ENCODE data around the gene BCKDHA. TPM values are rescaled to one million over a fixed set of nuclear protein-coding genes. Genes with fewer than 3 reads are reported as not detected.
A peak's percentile ranks its signal among the peaks of the same experiment; 100 is the strongest.

The BCKDHA gene
- total RNA-seq, 4 donors from 2014 or later, result 64.3 to 116 (median 70.1) TPM

- 8 to 9% methylated on average over 23 of the region's 23 CpGs for WGBS, 2 donors
- DNase-seq (ENCODE audit: low spot score in 2 of 2), result peak in 1 of 2 donors; percentile 89
- no peak overlapping the region for H3K4me3 ChIP-seq (ENCODE audit: low read depth, poor library complexity, severe bottlenecking)
- intact Hi-C loops (cut with DNase I; ENCODE audit: low total_unique reads), result no loop called here
- TF ChIP-seq POLR2A (IDR thresholded peaks at IDR 0.05) (no peak), CTCF (IDR thresholded peaks at IDR 0.05) (no peak)
Measured at GRCh38 chr19:41427647-41428480, 30.2 kb downstream of the BCKDHA start.

DNA sequence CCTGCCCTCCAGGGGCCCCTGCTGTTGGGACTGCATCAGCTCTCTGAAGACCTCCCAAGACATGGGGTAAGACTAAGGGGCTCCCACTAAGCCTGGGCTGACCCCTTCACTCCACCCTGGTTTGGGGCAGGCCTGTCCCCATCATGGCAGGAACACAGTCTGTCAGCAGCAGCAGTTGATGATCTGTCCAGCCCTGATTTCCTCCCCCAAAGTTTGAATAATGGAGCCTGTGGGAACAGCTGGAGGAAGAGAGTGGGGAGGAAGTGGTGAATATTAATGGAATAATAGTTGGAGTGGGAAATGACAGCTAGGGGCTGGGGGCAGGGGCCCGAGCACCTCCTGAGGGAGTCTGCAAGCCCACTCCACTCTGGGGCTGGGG lies 30.9 kb downstream of the BCKDHA start:
- WGBS, 2 donors, result 54 to 77% methylated on average over 1 of the region's 1 CpG
- intact Hi-C loops (cut with DNase I; ENCODE audit: low total_unique reads), result no loop called here
- TF ChIP-seq POLR2A (IDR thresholded peaks at IDR 0.05), result no peak
- TF ChIP-seq CTCF (IDR thresholded peaks at IDR 0.05), result no peak
- H3K4me3 ChIP-seq (ENCODE audit: low read depth, poor library complexity, severe bottlenecking), result no peak overlapping the region
- DNase-seq (ENCODE audit: low spot score in 2 of 2), result no peak

DNA sequence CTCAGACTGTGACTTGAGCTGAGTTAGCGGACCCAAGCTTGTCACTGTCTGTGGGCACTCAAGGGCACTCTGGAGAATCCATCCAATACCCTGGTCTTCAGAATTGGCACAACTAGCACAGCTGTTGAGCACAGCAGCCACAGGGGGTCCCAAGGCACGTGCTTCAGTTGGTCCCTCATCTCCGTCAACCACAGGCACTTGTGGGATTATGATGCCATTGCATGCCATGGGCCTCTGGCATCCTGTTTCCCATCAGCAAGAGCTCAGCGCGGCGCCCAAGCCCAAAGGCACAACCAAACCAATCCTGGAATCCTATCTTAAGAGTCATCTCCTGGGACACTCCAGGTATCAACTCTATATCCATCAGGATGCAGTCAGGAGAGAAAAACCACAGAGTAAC lies 33.3 kb downstream of the BCKDHA start:
- intact Hi-C loops (cut with DNase I; ENCODE audit: low total_unique reads), result no loop called here
- no peak overlapping the region for H3K4me3 ChIP-seq (ENCODE audit: low read depth, poor library complexity, severe bottlenecking)
- 81 to 98% methylated on average over 6 of the region's 6 CpGs for WGBS, 2 donors
- TF ChIP-seq CTCF (IDR thresholded peaks at IDR 0.05) (no peak), POLR2A (IDR thresholded peaks at IDR 0.05) (no peak)
- DNase-seq (ENCODE audit: low spot score in 2 of 2), result no peak

- intact Hi-C loops (cut with DNase I; ENCODE audit: low total_unique reads), result no loop called here
- H3K4me3 ChIP-seq (ENCODE audit: low read depth, poor library complexity, severe bottlenecking), result no peak overlapping the region
- TF ChIP-seq POLR2A (IDR thresholded peaks at IDR 0.05) (no peak), CTCF (IDR thresholded peaks at IDR 0.05) (no peak)
- no peak for DNase-seq (ENCODE audit: low spot score in 2 of 2)
- 72 to 76% methylated on average over 23 of the region's 23 CpGs for WGBS, 2 donors
Measured at GRCh38 chr19:41431426-41432386, 34.1 kb downstream of the BCKDHA start.

DNA sequence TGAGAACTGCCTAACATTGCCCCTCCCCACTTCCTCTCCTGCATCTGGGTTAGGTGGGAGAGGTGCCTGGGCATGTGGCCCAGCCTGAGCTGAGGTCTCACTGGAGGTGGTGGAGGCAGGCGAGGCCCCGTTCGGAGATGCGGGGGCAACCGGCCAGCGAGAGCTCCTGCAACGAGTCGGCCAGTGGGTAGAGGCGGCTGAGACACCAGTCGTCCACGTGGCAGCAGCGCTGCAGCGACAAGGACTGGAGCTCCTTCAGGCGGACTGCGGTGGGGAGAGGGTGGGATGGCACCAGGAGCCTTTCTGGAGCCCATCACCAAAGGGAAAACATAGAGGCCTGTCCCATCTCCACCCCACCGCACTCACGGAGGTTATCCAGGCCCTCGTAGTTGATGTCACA lies 35.6 kb downstream of the BCKDHA start:
- TF ChIP-seq POLR2A (IDR thresholded peaks at IDR 0.05) (no peak), CTCF (IDR thresholded peaks at IDR 0.05) (no peak)
- no peak overlapping the region for H3K4me3 ChIP-seq (ENCODE audit: low read depth, poor library complexity, severe bottlenecking)
- DNase-seq (ENCODE audit: low spot score in 2 of 2), result no peak
- 89 to 92% methylated on average over 18 of the region's 18 CpGs for WGBS, 2 donors
- intact Hi-C loops (cut with DNase I; ENCODE audit: low total_unique reads), result no loop called here

Measured in lower leg skin (tissue), 4 donors.